GM18858 (cell line): ENCODE data around the gene SLC25A18.
A peak's percentile ranks its signal among the peaks of the same experiment; 100 is the strongest.
"Not testable (repeated sequence)": the region's sequence is repeated elsewhere in the genome, so short reads cannot be mapped to it uniquely, and the experiment has no call there.

Source experiments
- ATAC-seq: cut with Tn5 transposase; IDR thresholded peaks from one replicate; pipeline ENCODE4 v1.9.1; 2021; ENCODE audit not compliant: unreplicated experiment

The SLC25A18 gene

DNA sequence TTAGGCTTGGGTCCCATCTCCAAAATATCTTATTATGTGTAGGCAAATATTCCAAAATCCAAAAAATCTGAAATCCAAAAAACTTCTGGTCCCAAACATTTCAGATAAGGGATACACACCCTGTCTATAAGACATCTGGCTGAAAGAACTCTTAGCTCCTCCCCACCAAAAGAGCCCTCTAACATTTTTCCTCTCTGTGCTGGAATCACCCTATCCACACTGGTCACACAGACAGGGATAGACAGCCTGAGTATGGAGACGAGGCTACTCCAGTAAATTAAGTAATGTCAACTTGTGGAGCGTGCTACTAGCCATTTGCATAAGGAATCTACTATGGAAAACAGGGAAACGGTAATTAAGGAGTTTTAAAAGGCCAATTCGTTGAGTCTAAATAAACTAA, 40.4 kb downstream of the SLC25A18 start:
- ATAC-seq: no peak

- no peak for ATAC-seq
These were observed 43.2 kb downstream of the SLC25A18 start for GRCh38 chr22:17606496-17606895.

- no peak for ATAC-seq
These were observed 44.7 kb downstream of the SLC25A18 start for GRCh38 chr22:17607891-17608521.

DNA sequence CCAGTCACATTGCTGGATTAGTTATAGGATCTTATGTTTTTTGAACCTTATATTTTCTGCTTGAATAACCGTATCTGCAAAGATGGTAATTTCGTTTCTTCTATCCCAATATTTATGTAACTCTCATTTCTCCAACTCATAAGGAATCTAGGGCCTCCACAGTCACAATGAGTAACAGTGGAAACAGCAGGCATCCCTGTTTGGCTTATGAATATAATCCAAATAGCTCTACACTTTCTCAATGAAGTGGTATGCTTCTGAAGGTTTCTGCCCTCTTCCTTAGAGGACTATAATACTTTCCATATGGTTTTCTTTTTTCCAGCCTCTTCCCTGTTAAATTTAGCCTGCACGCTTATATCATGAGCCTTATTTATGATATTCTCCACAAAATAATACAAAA, 48.8 kb downstream of the SLC25A18 start:
- ATAC-seq: no peak

DNA sequence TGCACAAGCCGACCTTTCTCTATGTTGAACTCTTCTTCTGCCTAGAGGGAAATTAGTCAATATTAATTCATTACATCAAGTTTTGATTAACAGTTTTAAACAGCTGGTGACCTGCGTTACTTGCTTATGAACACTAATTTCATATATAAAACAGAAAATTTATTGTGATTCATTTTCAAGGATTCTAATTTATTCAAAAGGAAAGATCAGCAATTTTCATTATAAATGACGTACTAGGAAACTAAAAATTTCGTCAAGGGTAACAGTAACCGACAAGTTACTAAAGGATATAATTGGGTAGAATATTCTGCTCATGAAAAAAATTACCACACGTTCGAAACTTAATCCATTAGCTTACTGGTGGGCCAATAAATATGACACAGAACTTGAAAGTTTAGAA, 50.0 kb downstream of the SLC25A18 start:
- no peak for ATAC-seq

GRCh38 chr22:17627961-17628405, 64.7 kb downstream of the SLC25A18 start:
- ATAC-seq: peak; percentile 7

DNA sequence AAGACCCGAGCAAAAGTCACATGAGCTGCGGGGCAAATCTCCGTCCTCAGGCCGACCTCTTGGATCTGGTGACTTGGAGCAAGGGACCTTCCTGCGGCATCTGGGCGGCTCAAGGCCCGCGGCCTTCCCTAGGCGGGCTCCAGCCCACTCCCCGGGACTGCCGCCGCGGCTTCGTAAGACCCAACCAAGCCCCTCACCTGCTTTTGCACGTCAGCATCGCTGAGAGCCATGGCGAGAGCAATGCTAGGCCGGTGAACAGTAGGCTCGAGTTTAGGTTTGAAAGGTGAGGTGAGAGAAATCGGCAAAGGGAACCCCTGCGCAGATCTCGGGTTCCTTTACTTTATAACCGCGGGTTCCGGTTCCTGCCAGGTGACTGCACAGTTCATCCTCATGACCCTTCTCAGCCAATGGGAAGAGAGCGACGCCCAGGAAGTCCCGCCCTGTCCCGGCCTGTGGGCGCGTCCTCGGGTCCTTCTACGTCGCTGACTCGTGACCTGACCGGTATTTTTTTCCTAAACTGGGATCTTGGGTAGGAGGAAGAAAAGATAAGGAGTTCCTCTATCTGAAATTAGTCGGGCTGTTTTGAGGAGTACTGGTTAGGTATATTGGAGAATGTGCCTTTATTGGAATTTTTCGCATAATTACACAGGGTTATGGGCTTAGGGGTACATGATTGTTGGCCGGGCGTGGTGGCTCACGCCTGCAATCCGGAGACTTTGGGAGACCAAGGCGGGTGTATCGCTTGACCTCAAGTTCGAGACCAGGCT, 65.3 kb downstream of the SLC25A18 start, which contains the start of gene ATP6V1E1:
ATP6V1E1 (minus strand) TSS at position 344 of the 767 bp plus-strand sequence; CDS start at position 230, 114 bp downstream.
- peak; percentile 95 for ATAC-seq

- no peak for ATAC-seq
These were observed 65.8 kb downstream of the SLC25A18 start for GRCh38 chr22:17629173-17629489.

GRCh38 chr22:17629641-17630040, 66.3 kb downstream of the SLC25A18 start:
- no peak for ATAC-seq

- no peak for ATAC-seq
These were observed 67.8 kb downstream of the SLC25A18 start for GRCh38 chr22:17631076-17631565.

DNA sequence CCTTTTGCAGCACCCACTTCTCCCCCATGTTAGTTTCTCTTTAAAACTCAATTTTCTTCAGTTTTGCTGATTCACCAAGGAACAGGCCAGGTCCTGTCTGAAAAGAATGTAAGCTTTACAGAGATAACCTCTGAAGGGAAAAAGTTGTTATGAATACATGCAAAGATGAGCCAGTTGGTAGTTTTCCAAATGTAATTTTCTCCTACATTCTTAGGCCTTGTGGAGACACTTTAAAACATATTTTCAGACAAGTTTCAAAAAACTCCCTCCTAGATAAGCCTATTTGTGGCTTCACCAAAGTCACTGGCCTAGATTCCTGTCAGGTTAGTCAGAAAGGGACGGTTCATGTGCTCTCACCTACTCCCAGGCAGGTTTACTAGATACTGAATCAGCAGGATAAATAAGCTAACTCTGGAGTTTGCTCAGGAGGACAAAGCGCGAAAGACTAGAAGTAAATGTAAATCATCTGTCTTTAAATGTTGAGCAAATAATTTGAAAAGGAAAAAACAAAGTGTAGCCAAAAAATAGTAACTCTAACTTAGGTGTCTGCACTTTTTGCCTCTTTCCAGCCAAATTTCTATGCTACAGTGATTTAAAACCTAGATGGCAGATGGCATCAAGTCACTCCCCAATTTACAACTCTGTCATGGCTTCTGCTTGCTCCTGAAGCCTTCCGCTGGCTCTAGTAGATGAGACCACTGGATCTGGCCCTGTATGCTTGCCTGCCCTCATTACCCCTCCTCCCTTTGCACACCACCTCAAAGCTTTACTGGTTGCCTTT, 70.1 kb downstream of the SLC25A18 start:
- no peak for ATAC-seq

- ATAC-seq: no peak
These were observed 70.7 kb downstream of the SLC25A18 start for GRCh38 chr22:17633998-17634323.

DNA sequence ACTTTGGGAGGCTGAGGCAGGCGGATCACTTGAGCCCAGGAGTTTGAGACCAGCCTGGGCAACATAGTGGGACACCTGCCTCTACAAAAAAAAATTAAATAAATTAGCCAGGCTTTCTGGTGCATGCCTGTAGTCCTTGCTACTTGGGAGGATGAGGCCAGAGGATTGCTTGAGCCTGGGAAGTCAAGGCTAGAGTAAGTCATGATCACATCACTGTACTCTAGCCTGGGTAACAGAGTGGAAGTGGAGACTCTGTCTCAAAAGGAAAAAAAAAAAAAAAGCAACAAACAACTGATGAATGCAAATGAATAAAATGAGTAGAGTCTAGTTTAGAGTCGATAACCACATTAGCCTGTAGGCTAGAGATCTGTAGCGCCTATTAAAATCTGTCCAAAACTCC, 71.4 kb downstream of the SLC25A18 start:
- ATAC-seq: no peak

GRCh38 chr22:17636850-17637249, 73.6 kb downstream of the SLC25A18 start:
- ATAC-seq: not testable (repeated sequence)

DNA sequence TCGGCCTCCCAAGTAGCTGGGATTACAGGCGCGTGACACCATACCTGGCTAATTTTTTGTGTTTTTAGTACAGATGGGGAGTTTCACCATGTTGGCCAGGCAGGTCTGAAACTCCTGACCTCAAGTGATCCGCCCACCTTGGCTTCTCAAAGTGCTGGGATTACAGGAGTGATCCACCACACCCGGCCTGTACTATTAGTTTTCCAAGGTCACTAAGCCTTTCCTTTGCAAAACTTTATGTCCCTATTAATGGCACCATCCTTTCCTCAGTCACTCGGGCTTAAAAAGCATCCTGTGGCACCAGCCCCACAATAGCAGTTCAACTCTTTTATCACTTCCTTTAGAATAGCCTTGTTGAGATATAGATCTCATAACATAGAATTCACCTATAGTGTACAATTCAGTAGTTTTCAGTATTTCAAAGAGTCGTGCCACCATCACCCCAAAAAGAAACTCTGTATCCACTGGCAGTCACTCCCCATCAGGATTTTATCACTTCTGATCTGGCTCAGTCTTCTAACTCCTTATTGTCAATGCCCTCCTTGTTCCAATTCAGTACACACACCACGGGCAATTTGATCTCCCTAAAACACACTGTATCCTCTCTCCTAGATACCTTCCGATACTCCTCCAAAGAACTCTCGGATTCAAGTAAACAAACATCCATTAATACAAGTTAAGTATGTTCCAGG, 74.3 kb downstream of the SLC25A18 start:
- no peak for ATAC-seq

- peak; percentile 10 for ATAC-seq
These were observed 74.8 kb downstream of the SLC25A18 start for GRCh38 chr22:17638182-17638431.

DNA sequence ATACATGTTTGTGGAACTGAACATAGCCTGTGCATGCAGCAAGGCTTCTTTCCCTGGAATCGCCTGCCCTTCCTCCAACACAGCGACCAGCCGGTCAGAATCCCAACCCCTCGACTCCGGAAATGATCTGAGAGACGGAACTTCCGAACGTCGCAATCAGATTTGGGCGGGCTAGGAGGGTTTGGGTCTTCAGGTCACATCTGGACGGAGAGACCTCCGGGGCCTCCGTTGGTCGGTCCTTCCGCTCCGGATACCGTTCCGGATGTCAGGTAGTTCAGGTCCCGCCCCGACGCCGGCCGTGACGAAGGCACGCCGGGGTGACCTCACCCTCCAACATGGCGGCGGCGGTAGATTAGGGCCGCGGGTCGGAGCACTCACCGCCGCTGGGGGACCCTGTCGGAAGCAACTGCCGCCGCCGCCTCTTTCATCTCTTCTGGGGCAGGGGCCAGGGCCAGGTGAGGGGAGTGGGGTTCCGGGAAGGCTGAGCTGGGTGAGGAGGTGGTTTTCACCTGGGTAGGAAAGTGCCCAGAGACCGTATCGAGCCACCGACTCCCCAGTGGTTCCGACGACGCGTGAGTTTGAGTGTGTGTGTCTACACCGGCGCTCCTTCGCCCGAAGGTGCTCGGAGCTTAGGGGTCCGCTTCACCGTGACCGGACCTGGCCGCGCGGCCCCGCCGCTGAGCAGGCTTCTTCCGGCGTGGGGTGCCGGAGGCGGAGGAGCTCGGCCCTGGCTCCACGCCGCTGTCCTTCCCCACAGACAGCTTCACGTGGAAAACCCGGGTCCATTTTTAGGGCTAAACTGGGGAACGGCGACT, 75.3 kb downstream of the SLC25A18 start, which contains the start of gene BCL2L13:
BCL2L13 (plus strand) TSS at position 326 of the 815 bp plus-strand sequence. CDS start 16,955 bp downstream, outside the sequence.
- peak; percentile 81 for ATAC-seq

GRCh38 chr22:17639247-17639741, 76.0 kb downstream of the SLC25A18 start:
- ATAC-seq: no peak
